Natural killer cell (primary cell): ENCODE data around the gene ABCD1. TPM values are rescaled to one million over a fixed set of nuclear protein-coding genes. Genes with fewer than 3 reads are reported as not detected.
"Not testable (repeated sequence)": the region's sequence is repeated elsewhere in the genome, so short reads cannot be mapped to it uniquely, and the experiment has no call there.

Experiments
- ATAC-seq, 3 donors: fragments of 150-1000 bp in 2 of 3; fragments of 200-7000 bp in 1 of 3; cut with Tn5 transposase; 1 replicate in 1 of 3; 2 replicates in 2 of 3; pipeline ENCODE4 v1.10.0; 2021; ENCODE audit warnings: mild to moderate bottlenecking in 2 of 3, moderate library complexity in 2 of 3
- DNase-seq, 2 donors: peaks; one replicate each; pipeline versions ENCODE4 v3.0.0 to v3.0.0-alpha.2; 2013 to 2021; ENCODE audit warnings: mixed read lengths in 1 of 2
- H3K27ac ChIP-seq: one replicate; pipeline ENCODE4 v1.5.1; 2013; ENCODE audit warnings: mild to moderate bottlenecking, low read length
- H3K27me3 ChIP-seq: one replicate; pipeline ENCODE4 v1.6.1; 2013; ENCODE audit warnings: low read length; ENCODE audit not compliant: control insufficient read depth, insufficient read depth
- H3K36me3 ChIP-seq: one replicate; pipeline ENCODE4 v1.6.1; 2013; ENCODE audit warnings: low read length; ENCODE audit not compliant: control insufficient read depth, insufficient read depth
- H3K4me1 ChIP-seq: one replicate; pipeline ENCODE4 v1.6.1; 2013; ENCODE audit warnings: low read length; ENCODE audit not compliant: control insufficient read depth, insufficient read depth
- H3K4me3 ChIP-seq: one replicate; pipeline ENCODE4 v1.5.1; 2013; ENCODE audit warnings: low read length
- H3K9me3 ChIP-seq: one replicate; pipeline ENCODE4 v1.6.1; 2013; ENCODE audit warnings: low read length; ENCODE audit not compliant: control insufficient read depth, insufficient read depth
- H3K27ac Mint-ChIP-seq, 2 donors: one replicate each; pipeline ENCODE4 v1.8.0; 2022; ENCODE audit warnings: mild to moderate bottlenecking in 2 of 2, mixed read lengths in 2 of 2, moderate library complexity in 1 of 2
- H3K27me3 Mint-ChIP-seq, 2 donors: one replicate each; pipeline ENCODE4 v1.8.0; 2022; ENCODE audit warnings: low read depth in 2 of 2, mixed read lengths in 2 of 2
- H3K36me3 Mint-ChIP-seq: one replicate; pipeline ENCODE4 v1.8.0; 2022; ENCODE audit warnings: mixed read lengths
- H3K4me1 Mint-ChIP-seq, 2 donors: one replicate each; pipeline ENCODE4 v1.8.0; 2022; ENCODE audit warnings: mixed read lengths in 2 of 2
- H3K4me3 Mint-ChIP-seq: one replicate; pipeline ENCODE4 v1.8.0; 2022; ENCODE audit warnings: mild to moderate bottlenecking, moderate library complexity, mixed read lengths
- H3K9me3 Mint-ChIP-seq, 2 donors: one replicate each; pipeline ENCODE4 v1.8.0; 2022; ENCODE audit warnings: mixed read lengths in 2 of 2
- CTCF ChIP-seq: fragments of 200-600 bp; IDR thresholded peaks from one replicate; pipeline ENCODE4 v1.8.0; 2022; ENCODE audit warnings: antibody characterized with exemption
- WGBS: methylation state at CpG from one replicate; pipeline ENCODE4 v1.1.7; 2013; ENCODE audit warnings: missing lambda C conversion rate; ENCODE audit not compliant: insufficient coverage; 5-methylcytosine and 5-hydroxymethylcytosine counted together
- intact Hi-C: fragments of 100-400 bp; cut with micrococcal nuclease; formaldehyde crosslinking; loops from one replicate; pipeline ENCODE4 v1.14.2; 2022
- total RNA-seq, 4 donors: library from RNA; stranded (reverse); fragments of 120-200 nt in 1 of 4; gene quantifications; one replicate each; pipeline versions ENCODE4 v1.2.3 to v1.2.4, GENCODE V29; 2013 to 2022

Gene ABCD1
- total RNA-seq, 3 donors from 2014 or later (not counting 1 experiment from before 2014, with no cell fraction given), result 12.2 to 13.9 (median 13.8) TPM

- 73% methylated on average over 14 of the region's 14 CpGs for WGBS
These were observed 16.8 kb downstream of the ABCD1 start for GRCh38 chrX:153741446-153741845.

GRCh38 chrX:153742111-153742510, 17.5 kb downstream of the ABCD1 start:
- ATAC-seq, H3K27ac Mint-ChIP-seq, intact Hi-C loops: not testable (repeated sequence)

More at GRCh38 chrX:153741446-153741845, 16.8 kb downstream of the ABCD1 start:
- intact Hi-C loops, result no loop called here
- H3K27ac ChIP-seq, result no peak overlapping the region
- no peak overlapping the region for H3K27ac Mint-ChIP-seq
- H3K4me1 Mint-ChIP-seq, result peaks cover 0 to 7% of the 10 kb centered on the region in 2 donors
- ATAC-seq (no peak), DNase-seq (no peak)
- no peak for TF ChIP-seq CTCF
- H3K4me3 ChIP-seq, result no peak overlapping the region
- H3K36me3 ChIP-seq, result peaks cover 4% of the 10 kb centered on the region
- peaks cover 15% of the 10 kb centered on the region for H3K4me1 ChIP-seq
- no peaks in the 10 kb centered on the region for H3K9me3 ChIP-seq
- no peaks in the 10 kb centered on the region for H3K9me3 Mint-ChIP-seq
- no peaks in the 10 kb centered on the region for H3K36me3 Mint-ChIP-seq
- H3K4me3 Mint-ChIP-seq, result no peak overlapping the region
- peaks cover 6 to 7% of the 10 kb centered on the region in 2 donors for H3K27me3 Mint-ChIP-seq
- no peaks in the 10 kb centered on the region for H3K27me3 ChIP-seq

GRCh38 chrX:153742796-153743467, 18.3 kb downstream of the ABCD1 start:
- WGBS, result 84% methylated on average over 14 of the region's 32 CpGs
- not testable (repeated sequence) for H3K27me3 ChIP-seq, H3K9me3 Mint-ChIP-seq

More at GRCh38 chrX:153742111-153742510, 17.5 kb downstream of the ABCD1 start:
- not testable (repeated sequence) for H3K27me3 ChIP-seq, H3K9me3 Mint-ChIP-seq, H3K4me3 ChIP-seq, H3K36me3 ChIP-seq, H3K4me1 Mint-ChIP-seq, H3K9me3 ChIP-seq, H3K36me3 Mint-ChIP-seq, H3K27me3 Mint-ChIP-seq, H3K27ac ChIP-seq, DNase-seq, H3K4me3 Mint-ChIP-seq
- over 99% methylated on average over 14 of the region's 14 CpGs for WGBS
- peaks cover 15% of the 10 kb centered on the region for H3K4me1 ChIP-seq

GRCh38 chrX:153743468-153744209, 19.0 kb downstream of the ABCD1 start:
- ATAC-seq, H3K9me3 ChIP-seq, H3K4me1 Mint-ChIP-seq, H3K36me3 Mint-ChIP-seq, H3K27me3 ChIP-seq, H3K4me3 ChIP-seq, H3K36me3 ChIP-seq, H3K27ac Mint-ChIP-seq, DNase-seq, H3K4me3 Mint-ChIP-seq, H3K9me3 Mint-ChIP-seq, H3K27ac ChIP-seq, intact Hi-C loops: not testable (repeated sequence)
- H3K27me3 Mint-ChIP-seq, result peaks cover 7 to 10% of the 10 kb centered on the region in 2 donors
- H3K4me1 ChIP-seq, result peaks cover 15% of the 10 kb centered on the region
- 91% methylated on average over 22 of the region's 35 CpGs for WGBS

More at GRCh38 chrX:153742796-153743467, 18.3 kb downstream of the ABCD1 start:
- H3K9me3 ChIP-seq, H3K4me1 Mint-ChIP-seq, H3K27ac ChIP-seq, DNase-seq, ATAC-seq, H3K4me3 Mint-ChIP-seq, H3K36me3 ChIP-seq, H3K27ac Mint-ChIP-seq, H3K27me3 Mint-ChIP-seq, intact Hi-C loops, H3K4me3 ChIP-seq, H3K36me3 Mint-ChIP-seq: not testable (repeated sequence)
- peaks cover 15% of the 10 kb centered on the region for H3K4me1 ChIP-seq
